Medulla oblongata (tissue), 1 donor: ENCODE results near the gene USP48.

Experiments used
- DNase-seq: peaks from one replicate; pipeline ENCODE4 v3.0.0-alpha.2; 2015; ENCODE audit errors: extremely low spot score

The USP48 gene

DNA sequence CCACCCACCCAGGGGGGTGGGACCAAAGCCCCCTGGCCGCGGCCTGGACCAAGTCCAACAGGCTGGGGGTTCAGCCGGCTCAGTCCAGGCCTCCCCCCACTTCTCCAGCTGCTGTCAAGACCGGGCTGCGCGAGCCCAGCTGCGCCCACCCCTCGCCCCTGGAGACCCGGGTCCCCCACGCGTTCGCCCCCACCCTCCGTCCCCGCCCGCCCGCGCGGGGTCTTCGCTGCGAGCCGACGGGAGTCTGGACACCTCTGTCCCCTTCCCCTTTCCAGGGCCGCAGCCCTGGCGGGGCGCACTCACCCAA lies 114.0 kb downstream of the USP48 start:
- no peak for DNase-seq

GRCh38 chr1:21668232-21668950 lies 114.6 kb downstream of the USP48 start:
- DNase-seq: no peak

GRCh38 chr1:21667348-21668231 lies 115.4 kb downstream of the USP48 start:
- DNase-seq: no peak

- no peak for DNase-seq
Observed at GRCh38 chr1:21666576-21667320, 116.2 kb downstream of the USP48 start.

- DNase-seq: no peak
Observed at GRCh38 chr1:21665711-21666575, 117.0 kb downstream of the USP48 start.

DNA sequence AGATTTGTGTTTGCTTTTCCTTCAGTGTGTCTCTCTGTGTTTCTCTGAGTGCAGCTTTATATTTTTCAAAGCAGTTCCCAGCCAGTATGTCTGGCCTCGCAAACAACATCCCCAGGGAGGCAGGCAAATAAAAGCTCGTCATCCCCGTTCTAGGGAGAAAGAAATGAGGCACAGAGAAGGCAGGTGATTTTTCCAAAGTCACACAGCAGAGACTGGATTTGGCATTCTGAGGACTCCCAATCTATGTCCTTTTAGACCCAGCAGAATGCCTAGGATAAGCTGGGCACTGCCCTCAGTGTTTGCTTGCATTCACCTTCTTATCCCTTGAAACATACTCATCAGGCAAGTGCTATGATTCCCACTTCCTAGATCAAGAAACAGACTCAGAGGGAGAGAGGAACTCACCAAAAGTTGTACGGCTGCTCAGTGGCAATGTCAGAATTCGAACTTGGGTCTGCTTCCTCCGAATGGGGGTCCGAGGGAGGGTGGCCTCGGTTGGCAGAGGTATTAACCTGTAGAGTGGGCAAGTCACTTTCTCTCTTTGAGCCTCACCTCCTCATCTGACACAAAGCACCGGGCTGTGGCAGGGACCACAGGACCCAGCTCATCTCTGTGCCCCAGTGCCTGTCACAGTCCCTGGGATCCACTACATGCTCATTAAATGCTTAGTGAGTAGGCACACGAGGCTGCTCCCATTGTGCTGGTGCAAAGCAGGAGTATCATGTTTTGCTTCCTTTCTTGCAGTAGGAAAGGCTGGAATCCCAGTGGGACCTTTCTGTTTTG lies 118.0 kb downstream of the USP48 start:
- DNase-seq: no peak

DNA sequence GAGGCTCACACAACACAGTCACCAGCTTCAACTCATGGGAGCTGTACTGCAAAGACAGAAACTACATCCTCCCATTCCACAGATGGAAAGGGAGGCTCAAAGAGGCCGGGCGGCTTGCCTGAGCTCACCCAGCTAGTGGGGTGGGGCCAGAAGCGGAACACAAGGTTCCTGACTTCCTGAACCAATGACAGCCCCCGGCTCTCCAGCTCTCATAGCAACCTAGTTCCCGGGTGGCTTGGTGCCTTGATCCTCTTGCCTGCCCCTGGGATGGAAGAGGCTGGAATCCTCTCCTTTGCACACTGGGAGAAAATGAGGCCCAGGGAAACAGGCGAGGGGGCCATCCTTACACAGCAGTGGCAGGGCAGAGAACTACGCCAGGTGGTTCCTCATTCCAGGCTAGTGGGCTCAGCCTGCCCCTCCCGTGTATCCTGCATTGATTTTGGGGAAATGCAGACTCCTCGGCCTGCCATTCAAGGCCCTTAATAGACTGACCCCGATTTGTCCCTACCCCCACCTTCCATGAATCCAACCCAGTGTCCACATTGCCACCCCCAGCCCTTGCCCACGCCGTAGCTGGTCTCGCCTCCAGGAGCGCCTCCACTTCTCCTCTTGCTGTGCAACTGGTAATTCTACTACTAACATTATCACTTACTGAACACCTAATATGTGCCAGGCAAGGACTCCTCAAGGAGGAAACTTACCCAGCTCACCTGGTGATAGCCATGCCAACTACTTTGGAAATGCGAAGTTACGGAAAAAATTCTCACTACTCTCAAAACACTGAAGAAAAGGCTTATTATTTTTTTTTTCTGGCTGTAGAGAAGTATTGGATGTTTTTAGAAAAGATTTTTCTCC lies 118.8 kb downstream of the USP48 start:
- DNase-seq: no peak

- DNase-seq: peak; percentile 88
Observed at GRCh38 chr1:21663248-21663950, 119.5 kb downstream of the USP48 start.

- no peak for DNase-seq
Observed at GRCh38 chr1:21662426-21663247, 120.3 kb downstream of the USP48 start.

GRCh38 chr1:21661886-21662285 lies 121.1 kb downstream of the USP48 start:
- no peak for DNase-seq

DNA sequence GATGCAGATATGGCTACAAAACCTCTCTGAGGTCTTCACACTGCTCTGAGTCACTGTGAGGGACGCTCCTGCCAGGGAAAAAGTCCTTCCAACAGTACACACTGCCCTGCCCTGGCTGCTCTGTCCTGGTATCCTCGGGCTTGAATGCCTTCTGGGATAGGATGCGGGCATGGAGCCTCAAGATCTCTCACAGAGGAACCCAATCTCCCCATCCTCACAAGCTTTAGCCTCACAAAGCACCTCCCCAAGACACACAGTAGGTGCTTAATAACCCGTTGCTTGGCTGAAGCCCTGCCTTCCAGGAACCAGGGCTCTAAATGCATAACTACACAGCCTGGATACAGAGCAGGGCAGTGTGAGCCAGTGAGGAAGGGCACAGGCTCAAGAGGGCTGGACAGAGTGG lies 123.0 kb downstream of the USP48 start:
- no peak for DNase-seq

DNA sequence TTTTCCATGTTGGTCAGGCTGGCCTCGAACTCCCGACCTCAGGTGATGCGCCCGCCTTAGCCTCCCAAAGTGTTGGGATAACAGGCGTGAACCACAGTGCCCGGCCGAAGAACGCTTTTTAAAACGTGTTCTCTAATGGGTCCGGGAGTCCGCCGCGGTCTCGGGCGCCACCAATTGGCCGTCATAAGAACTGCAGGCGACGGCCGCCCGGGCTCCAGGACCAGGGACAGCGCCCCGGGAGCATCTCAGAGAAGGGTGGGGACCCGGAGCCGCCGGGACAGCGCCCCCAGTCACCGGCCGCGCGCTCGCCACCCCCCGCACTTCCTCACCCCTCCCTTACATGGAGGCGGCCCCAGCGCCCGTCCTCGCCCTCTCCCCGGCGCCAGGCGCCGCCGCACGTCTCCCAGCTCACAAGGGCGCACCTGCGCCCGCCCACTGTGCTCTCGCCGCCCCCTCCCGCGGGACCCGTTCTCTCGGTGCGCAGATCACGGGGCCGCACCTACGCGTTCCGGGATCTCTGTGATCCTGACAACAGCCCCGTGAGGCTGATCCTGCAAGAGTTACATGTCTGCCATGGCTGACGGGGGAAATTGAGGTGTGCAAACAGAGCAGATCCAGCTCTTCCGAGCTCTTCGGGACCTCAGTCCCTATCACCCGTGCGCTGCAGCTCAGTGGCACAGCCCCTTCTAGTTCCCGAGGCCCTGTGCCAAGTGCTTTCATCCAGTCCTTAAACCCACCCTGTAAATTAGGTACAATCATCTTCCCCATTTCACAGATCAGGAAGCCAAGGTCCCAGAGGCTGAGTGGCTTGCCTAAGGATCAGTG lies 123.6 kb downstream of the USP48 start:
- peak; percentile 76 for DNase-seq

- DNase-seq: no peak
Observed at GRCh38 chr1:21657456-21658190, 125.3 kb downstream of the USP48 start.

GRCh38 chr1:21655748-21656147 lies 127.2 kb downstream of the USP48 start:
- DNase-seq: peak; percentile 54

GRCh38 chr1:21655259-21655658 lies 127.7 kb downstream of the USP48 start:
- peak; percentile 60 for DNase-seq

GRCh38 chr1:21654209-21654608 lies 128.7 kb downstream of the USP48 start:
- no peak for DNase-seq

DNA sequence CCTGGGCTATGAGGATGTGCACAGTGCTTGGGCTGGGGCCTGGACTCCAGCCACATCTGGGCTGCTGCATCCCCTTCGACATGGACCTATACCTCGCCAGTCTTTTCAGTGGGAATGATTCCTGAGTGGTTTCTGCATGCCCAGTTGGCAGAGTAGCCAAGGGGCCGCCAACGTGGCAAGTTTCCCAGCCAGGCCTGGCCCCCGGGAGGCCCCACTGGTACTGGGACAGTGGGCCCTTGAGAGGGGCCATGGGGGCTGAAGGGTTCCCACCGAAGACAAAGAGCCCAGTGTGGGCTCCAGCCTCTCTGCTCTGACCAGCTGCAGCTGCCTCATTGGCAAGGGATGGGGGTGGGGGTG lies 129.2 kb downstream of the USP48 start:
- DNase-seq: peak; percentile 88
